Measurements from ENCODE around the gene MYO1E. TPM values are rescaled to one million over a fixed set of nuclear protein-coding genes. Genes with fewer than 3 reads are reported as not detected.

MYO1E gene
- total RNA-seq, 1 experiment from 2014 or later, result 83.6 TPM

- no peak for TF ChIP-seq HMGA2 (CRISPR knock-in tag; IDR thresholded peaks at IDR 0.05)
- Mint-ChIP-seq H3K36me3 (peaks cover 34% of the 10 kb centered on the region), H3K27ac (no peak overlapping the region), H3K4me3 (no peak overlapping the region), H3K4me1 (peaks cover 8% of the 10 kb centered on the region), H3K9me3 (peaks cover 20% of the 10 kb centered on the region), H3K27me3 (ENCODE audit: low read depth) (no peaks in the 10 kb centered on the region)
- DNase-seq (ENCODE audit: low spot score), result no peak
- POLR2A ChIA-PET, result no interaction called here
- CTCF ChIA-PET, result interaction anchor here (0.9 to 2.6 kb wide), 2 partner anchors 315 to 351 kb away, joined by 3 to 8 read pairs; no protein-coding TSS in a partner anchor
- ATAC-seq, result no peak
These were observed 194.4 kb downstream of the MYO1E start for GRCh38 chr15:59178151-59178695.

GRCh38 chr15:59177317-59177660 is 195.4 kb downstream of the MYO1E start:
- no peak for ATAC-seq
- Mint-ChIP-seq H3K4me1 (peaks cover 8% of the 10 kb centered on the region), H3K27ac (no peak overlapping the region; the same call in 1 of the 2 replicates), H3K4me3 (no peak overlapping the region), H3K27me3 (ENCODE audit: low read depth) (no peaks in the 10 kb centered on the region), H3K9me3 (peaks cover 11% of the 10 kb centered on the region), H3K36me3 (peaks cover 29% of the 10 kb centered on the region)
- no peak for TF ChIP-seq ETV6 (CRISPR knock-in tag; IDR thresholded peaks at IDR 0.05)
- no peak for TF ChIP-seq TEAD4 (CRISPR knock-in tag; IDR thresholded peaks at IDR 0.05)
- TF ChIP-seq GABPB1 (CRISPR knock-in tag; IDR thresholded peaks at IDR 0.05), result no peak
- TF ChIP-seq NR2C2 (CRISPR knock-in tag; IDR thresholded peaks at IDR 0.05), result no peak
- TF ChIP-seq ATF2 (CRISPR knock-in tag; IDR thresholded peaks at IDR 0.05; ENCODE audit: borderline replicate concordance, low read depth), result no peak
- no peak for TF ChIP-seq USF1 (CRISPR knock-in tag; IDR thresholded peaks at IDR 0.05)
- TF ChIP-seq E2F5 (CRISPR knock-in tag; IDR thresholded peaks at IDR 0.05), result no peak
- TF ChIP-seq HMGA2 (CRISPR knock-in tag; IDR thresholded peaks at IDR 0.05), result no peak
- CTCF ChIA-PET, result interaction anchor here (2.6 kb wide), 1 partner anchor 352 kb away, joined by 8 read pairs; no protein-coding TSS in a partner anchor
- POLR2A ChIA-PET, result no interaction called here
- no peak for DNase-seq (ENCODE audit: low spot score)

GRCh38 chr15:59176653-59177316 is 195.9 kb downstream of the MYO1E start:
- ATAC-seq, result no peak
- Mint-ChIP-seq H3K9me3 (peaks cover 9% of the 10 kb centered on the region), H3K27me3 (ENCODE audit: low read depth) (no peaks in the 10 kb centered on the region), H3K4me1 (peaks cover 8% of the 10 kb centered on the region), H3K27ac (no peak overlapping the region; the same call in 1 of the 2 replicates), H3K36me3 (peaks cover 29% of the 10 kb centered on the region), H3K4me3 (no peak overlapping the region)
- DNase-seq (ENCODE audit: low spot score), result no peak
- POLR2A ChIA-PET, result no interaction called here
- CTCF ChIA-PET, result interaction anchor here (2.6 kb wide), 2 partner anchors 316 to 352 kb away, joined by 8 to 33 read pairs; no protein-coding TSS in a partner anchor
- TF ChIP-seq FOXP1 (CRISPR knock-in tag; IDR thresholded peaks at IDR 0.05; ENCODE audit: borderline replicate concordance), result no peak
- TF ChIP-seq NR3C1 (CRISPR knock-in tag; conservative IDR thresholded peaks at IDR 0.05; ENCODE audit: low read depth), result no peak
- TF ChIP-seq TEAD4 (CRISPR knock-in tag; IDR thresholded peaks at IDR 0.05), result no peak
- no peak for TF ChIP-seq NFATC4 (CRISPR knock-in tag; IDR thresholded peaks at IDR 0.05)
- TF ChIP-seq ZMAT4 (CRISPR knock-in tag; IDR thresholded peaks at IDR 0.05), result no peak
- no peak for TF ChIP-seq SP1 (CRISPR knock-in tag; conservative IDR thresholded peaks at IDR 0.05)
- TF ChIP-seq ZNF512 (CRISPR knock-in tag; IDR thresholded peaks at IDR 0.05; ENCODE audit: borderline replicate concordance), result no peak
- TF ChIP-seq ZNF121 (CRISPR knock-in tag; IDR thresholded peaks at IDR 0.05), result no peak
- no peak for TF ChIP-seq TCF7 (CRISPR knock-in tag; IDR thresholded peaks at IDR 0.05; ENCODE audit: low read depth)
- TF ChIP-seq SOX15 (CRISPR knock-in tag; IDR thresholded peaks at IDR 0.05), result no peak
- TF ChIP-seq ZNF425 (CRISPR knock-in tag; conservative IDR thresholded peaks at IDR 0.05), result no peak
